Measurements from ENCODE around the gene GRIA4.

Gene GRIA4

GRCh38 chr11:105639527-105639926, 29.7 kb downstream of the GRIA4 start:
- no peak for DNase-seq

- no peak for DNase-seq
Observed at GRCh38 chr11:105641433-105641832, 31.6 kb downstream of the GRIA4 start.

- DNase-seq = no peak
Observed at GRCh38 chr11:105642870-105643269, 33.0 kb downstream of the GRIA4 start.

- DNase-seq = no peak
Observed at GRCh38 chr11:105644839-105645573, 35.1 kb downstream of the GRIA4 start.

GRCh38 chr11:105647780-105648179, 37.9 kb downstream of the GRIA4 start:
- no peak for DNase-seq

- no peak for DNase-seq
Observed at GRCh38 chr11:105648762-105649161, 38.9 kb downstream of the GRIA4 start.

GRCh38 chr11:105665281-105665680, 55.4 kb downstream of the GRIA4 start:
- DNase-seq = no peak

- DNase-seq = no peak
Observed at GRCh38 chr11:105667441-105667840, 57.6 kb downstream of the GRIA4 start.

GRCh38 chr11:105670811-105671210, 60.9 kb downstream of the GRIA4 start:
- DNase-seq = no peak

GRCh38 chr11:105673089-105673488, 63.2 kb downstream of the GRIA4 start:
- DNase-seq = no peak

GRCh38 chr11:105689631-105690030, 79.8 kb downstream of the GRIA4 start:
- no peak for DNase-seq

GRCh38 chr11:105690467-105690866, 80.6 kb downstream of the GRIA4 start:
- DNase-seq = no peak

GRCh38 chr11:105693075-105693759, 83.3 kb downstream of the GRIA4 start:
- DNase-seq = no peak

GRCh38 chr11:105696000-105696399, 86.1 kb downstream of the GRIA4 start:
- no peak for DNase-seq

- no peak for DNase-seq
Observed at GRCh38 chr11:105697291-105697690, 87.4 kb downstream of the GRIA4 start.

GRCh38 chr11:105699203-105699602, 89.3 kb downstream of the GRIA4 start:
- no peak for DNase-seq

- DNase-seq = peak in 1 of 2 experiments; percentile 18
Observed at GRCh38 chr11:105700271-105700670, 90.4 kb downstream of the GRIA4 start.

- no peak for DNase-seq
Observed at GRCh38 chr11:105701098-105701497, 91.2 kb downstream of the GRIA4 start.

- no peak for DNase-seq
Observed at GRCh38 chr11:105705786-105706530, 96.1 kb downstream of the GRIA4 start.

- DNase-seq = no peak
Observed at GRCh38 chr11:105713106-105713505, 103.2 kb downstream of the GRIA4 start.

GRCh38 chr11:105713696-105714095, 103.8 kb downstream of the GRIA4 start:
- DNase-seq = no peak

- no peak for DNase-seq
Observed at GRCh38 chr11:105718641-105719040, 108.8 kb downstream of the GRIA4 start.

GRCh38 chr11:105719073-105719822, 109.4 kb downstream of the GRIA4 start:
- peak in 1 of 2 experiments; percentile 11 for DNase-seq
